ENCODE results near the gene BICC1.
"Not testable (repeated sequence)": the region's sequence is repeated elsewhere in the genome, so short reads cannot be mapped to it uniquely, and the experiment has no call there.

BICC1 gene

DNA sequence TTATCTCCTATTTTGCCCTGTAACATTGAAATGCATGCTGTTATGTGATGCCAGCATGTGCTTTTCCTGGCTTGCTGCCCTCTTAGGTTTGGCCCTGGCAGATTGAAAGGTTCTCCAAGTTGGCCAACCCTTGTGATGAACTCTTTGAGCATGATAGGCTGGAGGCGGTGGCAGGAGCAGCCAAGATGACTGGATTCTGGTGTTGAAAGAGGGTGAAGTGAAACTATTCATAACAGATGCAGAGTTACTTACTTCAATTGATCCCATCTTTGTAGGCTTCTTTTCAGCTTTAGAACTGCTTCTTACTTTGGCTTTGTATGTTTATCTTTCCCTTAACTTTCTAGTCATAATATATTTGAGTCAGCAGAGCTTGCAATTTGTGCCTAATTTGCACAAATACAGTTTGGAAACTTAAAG, 57.6 kb downstream of the BICC1 start:
- DNase-seq = no peak

DNA sequence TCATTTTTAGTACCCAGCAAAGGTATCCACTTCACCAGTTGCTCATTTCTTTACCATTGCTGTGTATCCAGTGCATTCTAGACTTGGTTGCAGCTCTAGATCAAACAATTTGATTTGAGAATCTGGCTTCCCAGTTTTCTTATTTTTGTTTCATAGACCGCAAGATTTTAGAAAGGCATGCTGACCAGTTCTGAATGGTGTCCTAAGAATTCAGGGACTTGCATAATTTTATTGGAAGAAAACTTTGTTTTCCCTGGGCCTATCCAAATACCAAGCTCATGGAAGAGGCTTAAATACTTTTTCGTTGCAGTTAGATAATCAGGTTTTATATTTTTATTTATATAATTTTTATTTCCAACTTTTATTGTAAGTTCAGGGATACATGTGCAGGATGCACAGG, 58.3 kb downstream of the BICC1 start:
- no peak for DNase-seq

DNA sequence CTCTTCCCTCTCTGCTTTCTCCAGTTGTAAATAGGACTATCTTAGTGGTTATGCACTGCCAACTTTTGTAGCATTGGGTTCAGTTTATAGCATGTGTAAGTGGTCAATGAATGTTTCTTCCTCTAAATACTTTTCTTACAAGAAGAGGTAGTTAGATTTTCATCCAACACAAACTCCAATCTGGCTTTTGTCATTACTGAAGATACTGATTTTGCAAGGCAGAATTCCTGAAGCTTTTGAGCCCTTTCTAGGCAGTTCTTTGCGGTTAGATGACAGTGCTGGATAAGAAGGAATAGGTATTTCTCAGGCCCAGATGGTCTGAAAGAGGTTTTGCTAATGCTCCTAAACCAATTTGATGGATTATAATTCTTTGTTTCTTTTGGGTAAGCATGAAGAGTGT, 60.5 kb downstream of the BICC1 start:
- no peak for DNase-seq

DNA sequence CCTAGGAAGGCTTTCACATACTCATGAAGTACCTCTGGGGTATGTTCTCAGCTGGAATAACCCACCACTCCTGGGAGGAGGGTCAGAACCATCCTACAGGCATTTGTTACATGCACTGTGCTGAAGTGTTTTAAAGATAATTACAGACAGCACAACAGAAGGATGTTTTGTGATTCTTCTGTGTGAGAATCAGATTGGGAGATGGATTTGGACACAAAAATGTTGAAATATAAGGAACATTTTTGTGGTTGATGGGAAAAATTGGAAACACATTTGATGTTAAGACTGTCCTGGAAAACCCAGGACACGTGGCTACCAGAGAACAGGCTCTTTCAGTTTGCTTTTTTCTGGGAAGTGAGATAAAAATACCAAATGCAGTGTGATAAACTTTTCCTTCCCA, 61.4 kb downstream of the BICC1 start:
- no peak for DNase-seq

DNA sequence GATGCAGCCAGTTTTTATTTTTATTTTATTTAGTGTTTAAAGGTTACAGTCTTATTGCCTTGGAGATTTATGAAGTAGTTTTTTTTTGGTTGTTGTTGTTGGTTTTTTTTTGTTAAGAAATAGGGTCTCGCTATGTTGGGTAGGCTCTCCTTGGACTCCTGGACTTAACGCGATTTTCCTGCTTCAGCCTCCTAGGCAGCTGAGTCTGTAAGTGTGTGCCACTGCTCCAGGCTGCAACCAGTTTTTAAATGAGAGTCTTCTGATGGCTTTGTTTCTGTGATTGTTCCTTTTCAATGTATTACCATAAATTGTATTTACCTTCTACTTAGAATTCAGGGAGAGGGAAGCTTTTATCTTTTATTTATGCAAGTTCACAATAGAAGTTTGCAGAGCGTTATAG, 62.8 kb downstream of the BICC1 start:
- DNase-seq = no peak

DNA sequence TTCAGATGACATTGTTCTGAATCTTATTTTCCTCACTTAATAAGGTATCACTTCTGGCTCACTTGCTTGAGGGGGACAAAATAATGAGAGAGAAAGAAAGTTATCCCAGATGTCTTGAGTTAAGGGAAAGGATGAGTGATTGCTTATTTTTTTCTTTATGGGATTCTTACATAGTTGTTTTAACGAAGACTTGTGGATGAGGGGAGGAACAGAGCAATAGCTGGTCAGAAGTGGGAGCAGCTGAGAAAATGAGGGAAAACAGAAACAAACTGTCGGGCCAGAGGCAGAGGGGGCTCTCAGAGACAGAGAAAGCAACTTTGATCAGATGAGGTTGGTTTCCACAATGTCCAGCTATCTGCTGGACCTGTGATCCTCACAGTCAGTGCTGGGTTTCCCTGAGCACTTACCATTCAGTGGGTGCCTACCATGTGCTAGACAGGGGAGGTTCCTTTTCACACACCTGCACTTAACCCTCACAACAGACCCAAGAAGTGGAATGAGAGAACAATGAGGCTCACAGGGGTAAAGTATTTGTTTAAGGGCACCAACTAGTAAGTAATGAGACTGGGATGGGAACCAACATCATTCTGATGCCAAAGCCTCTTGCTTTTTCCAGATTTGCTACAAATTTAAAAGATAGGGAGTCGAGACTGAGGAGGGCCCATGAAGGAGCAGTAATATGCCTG, 64.2 kb downstream of the BICC1 start:
- no peak for DNase-seq

DNA sequence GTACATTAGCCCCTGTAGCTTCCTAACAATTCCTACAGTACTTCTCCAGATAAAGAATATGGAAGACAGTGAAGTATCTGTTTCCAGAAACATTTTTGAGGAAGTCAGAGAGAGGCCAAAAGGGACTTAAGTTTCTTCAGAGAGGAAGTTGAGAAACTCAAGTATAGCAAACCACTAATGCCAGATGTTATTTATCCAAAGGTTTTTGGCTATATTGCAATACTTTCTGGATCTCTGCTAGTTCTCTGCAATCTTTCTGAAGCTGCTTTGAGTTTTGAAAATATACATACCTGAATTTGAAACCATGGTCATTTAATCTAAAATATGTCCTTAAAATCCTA, 64.7 kb downstream of the BICC1 start:
- DNase-seq = no peak

DNA sequence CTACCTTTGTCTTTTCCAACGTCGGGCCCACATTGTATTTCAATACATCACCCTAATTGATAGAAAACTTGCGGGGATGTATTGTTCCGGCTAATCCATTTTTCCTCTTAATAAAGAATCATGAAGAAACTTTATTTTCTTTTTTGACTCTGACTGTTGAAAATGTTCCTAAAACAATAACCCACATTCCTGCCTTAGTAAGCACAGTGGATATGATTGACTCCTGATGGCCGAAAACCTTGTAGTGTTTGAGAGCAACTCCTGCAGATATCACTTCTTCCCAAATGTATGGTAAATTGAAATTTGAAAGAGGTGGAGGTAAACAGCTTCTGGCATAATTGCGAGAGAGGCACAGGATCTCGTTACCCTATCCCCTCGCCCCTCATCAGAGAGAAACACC, 65.7 kb downstream of the BICC1 start:
- DNase-seq = no peak

DNA sequence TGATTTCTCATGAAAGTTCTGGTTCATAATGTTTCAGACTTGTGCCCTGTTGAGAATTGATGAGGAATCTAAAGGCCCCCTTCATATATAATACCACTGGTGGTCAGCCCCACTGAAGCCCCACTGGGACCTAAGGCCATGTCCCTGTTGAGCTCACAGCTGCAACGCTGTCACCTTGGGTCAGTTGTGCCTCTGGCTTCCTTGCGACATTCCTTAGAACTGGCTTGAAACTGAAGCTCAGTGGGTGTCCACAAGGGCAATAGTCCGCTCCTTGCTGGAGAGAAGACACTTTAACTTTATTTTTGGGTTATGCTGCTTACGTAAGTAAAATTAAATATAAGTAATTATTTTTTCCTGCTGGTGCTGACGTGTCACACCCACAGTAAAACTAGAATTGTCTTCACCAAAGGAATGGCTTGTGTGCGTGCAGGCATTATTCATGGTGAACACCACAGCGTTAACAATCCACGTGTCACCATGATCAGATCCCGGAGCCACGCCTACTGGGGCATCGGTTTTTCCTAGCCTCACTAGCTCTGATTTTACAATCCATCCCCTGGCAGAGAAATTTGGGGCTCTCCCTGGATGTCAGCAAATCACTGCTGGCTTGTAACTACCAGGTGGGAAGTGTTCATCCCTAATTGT, 66.5 kb downstream of the BICC1 start:
- no peak for DNase-seq

DNA sequence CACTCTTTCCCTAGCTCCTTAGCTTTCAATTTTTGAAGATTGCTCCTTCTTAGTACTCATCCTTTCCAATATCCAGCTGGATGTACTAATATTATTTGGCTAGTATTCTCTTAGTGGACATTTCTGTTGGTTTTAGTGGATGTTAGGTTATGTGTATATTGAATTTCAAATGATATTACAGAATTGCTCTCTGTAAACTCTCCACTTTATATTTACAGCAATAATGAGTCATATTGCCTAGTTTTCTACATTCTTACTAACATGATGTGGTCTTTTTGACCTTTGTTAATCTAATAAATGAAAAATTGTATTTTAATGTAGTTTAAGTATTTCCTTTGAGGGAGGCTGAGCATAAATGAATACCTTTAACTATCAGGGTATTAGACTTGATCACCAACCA, 69.4 kb downstream of the BICC1 start:
- DNase-seq = no peak

DNA sequence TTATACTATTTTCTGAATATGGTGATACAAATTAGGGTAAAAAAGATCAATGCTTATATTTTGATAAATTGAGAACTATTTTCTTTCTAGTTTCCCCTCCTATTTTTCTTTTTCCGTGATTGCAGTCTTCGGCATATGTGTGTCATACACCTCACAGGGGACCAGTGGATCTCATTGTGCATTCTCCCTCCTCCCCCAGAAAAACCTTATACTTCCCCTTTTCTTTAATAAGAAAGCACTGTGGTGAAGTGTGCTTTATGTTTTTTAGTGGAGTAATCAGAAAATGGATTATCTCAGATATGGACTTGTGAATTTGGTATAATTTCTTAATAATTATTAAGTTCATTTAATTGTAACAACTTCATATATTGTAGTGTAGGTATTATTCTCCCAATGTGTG, 72.8 kb downstream of the BICC1 start:
- DNase-seq = no peak

DNA sequence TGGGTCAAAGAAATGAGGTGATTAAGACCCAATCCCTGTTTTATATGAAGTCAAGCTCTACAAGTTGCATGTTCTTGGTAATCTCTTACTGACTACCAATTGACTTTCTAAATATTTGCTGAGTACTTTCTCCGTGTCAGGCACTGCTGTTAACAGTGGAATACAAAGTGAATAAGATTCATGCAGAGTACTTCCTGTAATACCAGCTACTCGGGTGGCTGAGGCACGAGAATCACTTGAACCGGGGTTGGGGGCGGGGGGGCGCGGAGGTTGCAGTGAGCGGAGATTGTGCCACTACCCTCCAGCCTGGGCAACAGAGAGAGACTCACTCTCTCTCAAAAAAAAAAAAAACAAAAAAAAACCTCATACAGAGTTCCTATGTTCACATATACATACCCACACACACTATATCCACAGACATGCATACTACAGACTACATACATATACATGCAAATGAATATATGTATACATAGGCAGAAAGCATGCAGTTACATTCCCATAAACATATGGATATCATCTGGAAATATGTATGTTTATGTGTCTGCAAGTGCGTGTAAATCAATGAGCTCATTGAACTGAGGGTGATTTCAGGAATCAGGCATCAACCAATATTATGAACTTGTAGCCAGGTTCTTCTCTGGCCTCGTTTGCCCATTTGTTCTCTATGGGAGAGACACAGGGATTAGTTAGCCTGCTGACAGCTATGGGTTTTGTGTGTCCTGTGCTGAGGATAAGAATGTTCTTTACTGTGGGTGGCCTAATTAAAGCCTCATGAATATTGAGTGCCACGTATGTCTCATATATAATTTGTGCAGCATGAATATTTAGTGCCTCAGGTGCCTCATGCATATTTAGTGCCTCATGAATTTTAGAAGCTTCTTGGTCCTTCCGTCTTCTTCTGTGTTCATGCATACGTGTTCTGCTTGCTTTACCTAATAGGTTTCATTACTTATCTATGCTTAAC, 73.9 kb downstream of the BICC1 start:
- no peak for DNase-seq

DNA sequence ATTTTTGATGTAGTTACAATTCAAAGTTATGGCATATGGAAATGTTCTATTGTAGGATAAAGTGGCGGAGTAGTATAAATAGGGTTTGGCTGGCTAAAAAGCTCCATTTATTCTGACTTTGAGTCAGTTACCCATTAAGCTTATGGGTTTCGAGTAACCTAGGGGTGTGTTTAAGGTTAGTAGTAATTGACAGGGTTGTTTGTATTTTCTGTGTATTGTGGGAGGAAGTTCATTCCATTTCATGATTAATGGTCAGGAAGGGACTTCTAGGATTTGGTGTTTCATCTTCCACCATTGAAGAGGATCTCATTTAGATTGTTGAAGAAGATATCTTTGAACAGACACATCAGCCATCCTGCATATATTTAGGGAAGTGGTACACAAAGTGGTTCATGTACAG, 75.0 kb downstream of the BICC1 start:
- DNase-seq = no peak

DNA sequence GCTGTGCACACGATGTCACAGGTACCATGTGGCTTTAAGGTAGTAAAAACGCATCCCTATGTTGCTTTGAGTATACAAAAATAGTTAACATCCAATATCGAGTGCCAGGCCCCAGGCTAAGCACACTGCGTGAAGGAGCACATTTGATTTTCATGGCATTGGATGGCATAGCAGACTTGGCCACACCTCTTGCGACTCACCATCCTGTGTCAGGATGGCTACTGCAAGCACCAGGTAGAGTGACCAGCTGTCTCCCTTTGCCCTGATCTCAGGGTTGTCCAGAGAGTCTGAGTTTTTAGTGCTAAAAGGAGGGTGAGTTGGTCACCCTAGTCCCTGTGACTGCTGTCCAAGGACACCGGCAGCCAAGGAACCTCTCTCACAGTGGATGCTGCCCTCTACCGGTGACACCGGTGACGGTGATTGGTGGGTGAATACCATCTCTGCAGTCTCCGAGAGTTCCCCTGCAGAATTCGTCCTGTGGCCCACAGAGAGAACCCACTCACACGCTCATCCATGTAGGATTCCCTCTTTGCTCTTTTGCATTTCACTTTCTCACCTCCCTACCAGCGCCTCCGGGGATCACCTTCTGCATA, 76.1 kb downstream of the BICC1 start:
- no peak for DNase-seq

DNA sequence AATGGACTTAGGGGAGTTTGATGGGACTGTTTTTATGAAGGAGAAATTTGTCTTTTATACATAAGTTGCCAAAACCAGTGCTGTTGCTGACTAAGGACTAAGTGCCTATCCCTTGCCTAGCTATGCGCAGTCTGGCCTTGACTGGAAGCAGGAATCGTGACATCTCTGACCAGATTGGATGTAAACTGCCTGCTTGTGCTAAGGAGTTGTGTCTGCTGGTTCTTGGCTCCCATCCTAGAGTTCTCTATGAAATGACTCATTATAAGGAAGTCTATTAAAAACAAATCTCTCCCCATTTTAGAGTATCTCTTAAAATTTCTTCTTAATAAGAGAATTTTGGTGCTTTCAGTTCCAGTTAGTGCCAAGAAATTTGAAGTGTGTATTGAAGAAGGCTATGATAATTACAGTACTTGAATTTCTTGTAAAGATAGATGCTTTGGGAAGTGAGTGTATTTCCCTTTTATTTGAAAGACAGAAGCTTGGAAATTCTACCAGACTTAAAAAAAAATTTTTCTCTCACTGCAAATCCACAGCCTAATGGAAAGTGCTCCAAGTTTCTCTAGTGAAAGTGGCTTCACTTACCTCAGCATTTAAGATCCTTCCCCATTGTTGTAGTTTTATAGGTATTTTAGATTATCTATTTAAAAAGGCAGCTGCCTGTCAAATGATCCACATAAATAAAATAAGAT, 77.6 kb downstream of the BICC1 start:
- DNase-seq = no peak

DNA sequence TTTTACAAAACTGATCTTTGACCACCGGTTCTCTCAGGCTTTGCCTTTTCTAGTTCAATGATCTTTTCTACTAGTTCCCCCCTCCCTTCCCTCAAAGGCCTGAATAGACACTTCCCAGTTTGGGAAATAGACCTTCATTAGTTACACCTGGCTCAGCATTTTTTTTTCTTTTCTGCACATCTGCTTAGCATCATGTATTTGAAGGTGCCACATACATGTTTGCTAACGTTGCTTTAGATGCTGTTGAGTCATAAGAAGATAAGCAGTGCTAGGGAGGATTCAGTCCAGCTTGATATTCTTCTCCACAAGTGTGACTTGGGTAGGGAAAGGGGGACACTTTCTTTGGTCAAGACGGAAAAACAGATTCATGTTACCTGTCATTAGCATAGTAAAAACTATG, 78.3 kb downstream of the BICC1 start:
- DNase-seq = no peak

DNA sequence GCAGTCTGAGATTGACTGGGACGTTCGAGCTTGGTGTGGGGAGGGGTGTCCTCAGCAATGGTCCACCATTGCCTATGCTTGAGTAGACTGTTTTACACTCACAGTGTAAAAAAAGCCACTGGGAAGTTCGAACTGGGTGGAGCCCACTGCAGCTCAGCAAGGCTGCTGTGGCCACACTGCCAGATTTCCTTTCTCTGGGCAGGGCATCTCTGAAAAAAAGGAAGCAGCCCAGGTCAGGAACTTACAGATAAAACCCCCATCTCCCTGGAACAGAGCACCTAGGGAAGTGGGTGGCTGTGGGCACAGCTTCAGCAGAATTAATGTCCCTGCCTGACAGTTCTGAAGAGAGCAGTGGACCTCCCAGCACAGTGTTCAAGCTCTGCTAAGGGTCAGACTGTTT, 80.3 kb downstream of the BICC1 start:
- DNase-seq = peak; percentile 10

DNA sequence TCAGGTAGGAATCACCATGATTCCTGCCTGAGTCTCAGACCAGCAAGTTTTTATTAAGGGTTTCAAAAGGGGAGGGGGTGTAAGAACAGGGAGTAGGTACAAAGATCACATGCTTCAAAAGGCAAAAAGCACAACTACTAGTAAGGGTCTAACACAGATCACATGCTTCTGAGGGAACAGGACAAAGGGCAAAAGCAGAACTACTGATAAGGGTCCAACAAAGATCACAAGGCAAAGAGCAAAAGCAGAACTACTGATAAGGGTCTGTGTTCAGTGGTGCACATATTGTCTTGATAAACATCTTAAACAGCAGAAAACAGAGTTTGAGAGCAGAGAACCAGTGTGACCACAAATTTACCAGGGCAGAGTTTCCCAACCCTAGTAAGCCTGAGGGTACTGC, 84.5 kb downstream of the BICC1 start:
- not testable (repeated sequence) for DNase-seq

DNA sequence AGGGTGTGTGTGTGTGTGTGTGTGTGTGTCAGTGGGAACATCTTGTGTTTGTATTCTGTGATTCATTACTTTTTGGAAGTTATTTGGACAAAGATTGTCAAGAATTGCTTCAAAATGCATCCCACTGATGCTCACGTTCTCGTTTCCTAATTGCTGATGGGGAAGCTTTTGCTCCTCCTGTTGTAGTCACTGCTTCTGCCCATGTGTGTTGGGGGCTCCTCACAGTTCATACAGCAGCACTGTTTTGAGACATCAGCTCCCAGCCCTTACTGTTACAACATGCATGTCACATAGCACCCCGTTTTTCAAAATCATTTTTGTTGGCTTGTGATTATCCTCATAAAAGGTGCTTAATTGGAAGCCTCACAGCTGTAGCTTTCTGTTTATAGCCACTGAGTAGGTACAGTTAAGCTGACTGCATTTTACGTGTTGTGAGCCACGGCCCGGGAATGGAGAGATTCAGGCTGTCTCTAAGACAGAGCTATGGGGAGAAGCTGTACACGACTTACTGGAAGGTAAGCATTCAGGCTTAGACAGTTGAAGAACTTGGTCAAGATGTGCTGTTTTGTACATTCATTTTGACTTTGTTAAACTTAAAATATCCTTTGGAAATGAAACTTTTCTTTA, 87.4 kb downstream of the BICC1 start:
- no peak for DNase-seq

DNA sequence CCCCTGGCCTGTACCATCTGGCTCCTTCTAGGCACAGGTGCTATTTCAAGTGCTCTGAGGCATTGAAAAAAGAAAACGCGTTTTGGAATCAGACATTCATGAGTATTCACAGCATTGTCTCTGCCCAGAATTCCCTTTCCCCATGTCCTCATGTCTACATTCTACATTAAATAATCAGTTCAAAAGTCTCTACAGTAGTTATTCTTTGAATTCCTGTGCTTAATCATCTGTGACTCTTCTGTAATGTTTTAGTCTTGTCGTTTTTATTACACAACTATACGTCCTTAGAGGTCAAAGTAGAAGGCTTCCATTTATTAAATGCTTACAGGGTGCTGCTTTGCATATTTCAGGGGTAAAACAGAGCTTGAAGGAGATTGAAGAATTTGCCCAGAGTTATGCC, 95.7 kb downstream of the BICC1 start:
- DNase-seq = no peak

DNA sequence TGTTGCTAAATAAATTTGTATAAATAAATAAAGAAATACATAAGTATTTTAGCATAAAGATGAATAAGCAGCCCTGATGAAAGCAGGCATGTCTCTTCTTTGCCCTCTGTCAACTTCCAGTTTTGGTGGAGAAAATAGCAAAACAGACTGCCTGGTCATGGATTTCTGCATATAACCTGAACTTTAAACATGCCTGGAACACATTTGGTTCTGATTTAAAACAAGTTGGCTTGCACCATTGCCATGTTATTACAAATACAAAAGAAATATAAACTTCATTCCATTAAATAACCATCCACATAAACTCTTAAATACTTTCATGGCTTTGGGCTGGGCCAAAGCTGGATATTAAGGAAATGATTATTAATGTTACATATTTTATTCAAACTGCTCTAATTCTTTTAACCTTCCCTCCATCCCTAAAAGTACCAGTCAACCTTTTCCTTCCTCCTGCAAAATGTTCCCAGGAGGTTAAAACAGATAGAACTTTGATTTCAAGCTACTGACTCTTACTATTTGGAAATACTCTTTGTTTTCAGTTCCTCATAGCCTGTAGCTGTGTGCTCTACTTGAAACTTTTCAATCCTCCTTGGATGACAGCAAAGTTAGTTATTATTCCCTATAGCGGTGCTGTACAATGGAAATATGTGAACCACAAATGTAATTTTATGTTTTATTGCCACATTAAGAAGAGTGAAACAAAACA, 96.3 kb downstream of the BICC1 start:
- no peak for DNase-seq
